Loucy (cell line): ENCODE measurements around the gene MCCC2.

Experiments
- EZH2phosphoT487 ChIP-seq: fragments of 200-600 bp; IDR thresholded peaks from 2 replicates; pipeline ENCODE4 v1.6.1; 2018; ENCODE audit warnings: antibody characterized with exemption, mild to moderate bottlenecking, moderate library complexity, borderline replicate concordance
- TF ChIP-seq, protein P1 (sequence below): fragments of 200-600 bp; sonication (generic); conservative IDR thresholded peaks from 2 replicates; pipeline ENCODE4 v1.5.1; 2014; ENCODE audit warnings: mild to moderate bottlenecking, antibody characterized with exemption, low read length

DNA sequence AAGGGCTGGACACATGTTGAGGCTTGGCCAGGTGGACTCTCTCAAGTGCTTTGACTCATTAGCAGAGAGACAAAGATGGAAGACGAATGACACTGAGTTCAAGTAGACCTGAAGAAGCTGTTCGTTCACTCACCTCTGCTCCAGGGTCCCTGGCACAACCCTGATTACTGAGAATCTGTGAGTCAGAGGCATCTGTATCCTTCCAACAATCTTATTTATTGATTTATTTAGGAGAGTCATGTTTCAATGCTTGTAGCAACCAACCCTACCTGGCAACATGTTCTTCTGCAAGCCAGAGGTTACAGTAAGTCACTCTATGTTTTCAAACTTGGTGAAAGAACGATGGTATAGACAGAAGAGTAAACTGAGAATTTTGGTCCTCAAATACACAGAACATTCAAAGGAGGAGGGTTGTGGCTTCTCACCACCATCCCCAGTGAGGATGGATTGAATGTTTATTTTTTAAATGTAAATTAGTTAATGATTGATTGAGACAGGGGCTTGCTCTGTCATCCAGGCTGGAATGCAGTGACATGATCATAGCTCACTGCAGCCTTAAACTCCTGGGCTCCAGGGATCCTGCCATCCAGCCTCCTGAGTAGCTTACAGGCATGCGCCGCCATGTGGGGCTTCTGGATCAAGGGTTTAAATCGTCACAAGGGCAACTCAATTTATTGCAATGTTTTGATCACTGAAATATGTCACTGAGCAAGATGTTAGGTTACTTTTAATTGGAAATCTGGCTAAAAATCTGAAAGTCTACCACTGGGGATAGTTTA lies 76.2 kb downstream of the MCCC2 start:
- TF ChIP-seq, protein P1, sequence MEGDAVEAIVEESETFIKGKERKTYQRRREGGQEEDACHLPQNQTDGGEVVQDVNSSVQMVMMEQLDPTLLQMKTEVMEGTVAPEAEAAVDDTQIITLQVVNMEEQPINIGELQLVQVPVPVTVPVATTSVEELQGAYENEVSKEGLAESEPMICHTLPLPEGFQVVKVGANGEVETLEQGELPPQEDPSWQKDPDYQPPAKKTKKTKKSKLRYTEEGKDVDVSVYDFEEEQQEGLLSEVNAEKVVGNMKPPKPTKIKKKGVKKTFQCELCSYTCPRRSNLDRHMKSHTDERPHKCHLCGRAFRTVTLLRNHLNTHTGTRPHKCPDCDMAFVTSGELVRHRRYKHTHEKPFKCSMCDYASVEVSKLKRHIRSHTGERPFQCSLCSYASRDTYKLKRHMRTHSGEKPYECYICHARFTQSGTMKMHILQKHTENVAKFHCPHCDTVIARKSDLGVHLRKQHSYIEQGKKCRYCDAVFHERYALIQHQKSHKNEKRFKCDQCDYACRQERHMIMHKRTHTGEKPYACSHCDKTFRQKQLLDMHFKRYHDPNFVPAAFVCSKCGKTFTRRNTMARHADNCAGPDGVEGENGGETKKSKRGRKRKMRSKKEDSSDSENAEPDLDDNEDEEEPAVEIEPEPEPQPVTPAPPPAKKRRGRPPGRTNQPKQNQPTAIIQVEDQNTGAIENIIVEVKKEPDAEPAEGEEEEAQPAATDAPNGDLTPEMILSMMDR = no peak
- no peak for TF ChIP-seq EZH2phosphoT487
